Activated CD4-positive, alpha-beta T cell treated with anti-CD3 and anti-CD28 coated beads, Interleukin-2, amount 50 U/mL, for 48 hours (primary cell): ENCODE results near the gene PCYOX1L.

ENCODE experiments used
- DNase-seq, 2 experiments: peaks; one replicate each; pipeline ENCODE4 v3.0.0-alpha.2; 2020

The PCYOX1L gene

DNA sequence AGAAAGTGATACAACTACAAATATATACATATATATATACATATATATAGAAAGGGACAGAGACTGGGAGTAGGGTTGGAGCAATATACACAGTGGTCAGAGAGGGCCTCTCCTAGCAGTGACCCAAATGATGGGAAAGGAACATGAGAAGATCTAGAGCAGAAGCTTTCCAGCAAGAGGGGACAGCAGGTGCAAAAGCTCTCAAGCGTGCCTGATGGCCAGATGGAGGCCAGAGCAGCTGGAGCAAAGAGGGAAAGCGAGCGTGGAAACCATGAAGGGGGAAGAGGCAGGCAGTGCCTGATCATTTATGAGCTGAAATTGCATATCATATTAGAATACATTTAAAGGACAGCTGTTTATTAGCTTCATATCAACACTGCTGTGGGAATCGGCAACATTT, 20.1 kb upstream of the PCYOX1L start:
- DNase-seq = no peak

DNA sequence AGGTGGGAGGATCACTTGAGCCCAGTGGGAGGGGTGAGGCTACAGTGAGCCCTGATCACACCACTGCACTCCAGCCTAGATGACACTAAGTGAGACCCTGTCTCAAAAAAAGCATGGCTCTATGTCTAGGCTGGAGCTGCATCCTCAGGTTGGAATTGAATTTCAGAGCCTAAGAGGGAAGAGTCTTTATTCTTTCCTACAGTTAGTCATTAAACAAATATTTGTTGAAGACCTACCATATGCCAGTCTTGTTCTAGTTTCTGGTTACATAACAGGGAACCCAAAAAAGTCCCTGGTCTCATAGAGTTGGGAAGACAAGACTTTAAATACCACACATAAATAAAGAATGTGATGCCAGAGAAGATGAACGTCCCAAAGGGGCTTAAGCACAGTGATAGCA, 19.5 kb upstream of the PCYOX1L start:
- no peak for DNase-seq

DNA sequence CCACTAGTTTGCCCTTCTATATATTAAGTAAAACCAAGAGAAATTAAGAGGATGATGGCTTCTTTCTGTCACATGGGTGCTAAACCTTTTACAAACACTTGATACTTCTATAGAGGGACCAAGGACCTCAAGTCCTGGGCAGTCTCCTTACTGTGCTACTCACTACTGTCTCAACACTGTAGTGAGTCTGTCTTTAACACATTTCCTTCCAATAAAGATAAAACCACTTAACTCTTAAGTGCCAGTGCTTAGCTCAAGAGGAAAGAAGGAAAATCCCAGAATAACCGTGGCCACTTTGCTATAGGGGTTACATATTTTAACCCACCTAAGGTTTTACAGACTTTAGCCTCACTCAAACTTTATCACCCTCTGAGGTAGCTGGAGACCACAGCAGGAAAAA, 16.9 kb upstream of the PCYOX1L start:
- no peak for DNase-seq

DNA sequence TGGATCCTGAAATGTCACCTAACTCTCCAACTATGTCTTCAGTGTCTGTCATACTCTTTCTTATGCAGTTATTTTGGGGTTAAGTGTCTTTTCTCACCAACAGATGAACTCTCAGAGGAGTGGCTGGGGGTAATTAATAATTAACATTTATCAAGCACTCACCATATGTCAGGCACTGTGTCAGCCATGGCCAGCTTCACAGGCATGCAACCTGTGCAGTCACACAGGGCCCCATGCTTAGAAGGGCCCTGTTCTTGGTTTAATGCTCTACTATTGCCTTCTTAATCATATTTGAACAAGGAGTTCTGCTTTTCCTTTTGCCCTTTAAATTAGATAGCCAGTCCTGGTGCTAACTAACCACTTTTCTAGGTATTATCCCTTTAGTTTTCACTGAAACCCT, 16.0 kb upstream of the PCYOX1L start:
- no peak for DNase-seq

DNA sequence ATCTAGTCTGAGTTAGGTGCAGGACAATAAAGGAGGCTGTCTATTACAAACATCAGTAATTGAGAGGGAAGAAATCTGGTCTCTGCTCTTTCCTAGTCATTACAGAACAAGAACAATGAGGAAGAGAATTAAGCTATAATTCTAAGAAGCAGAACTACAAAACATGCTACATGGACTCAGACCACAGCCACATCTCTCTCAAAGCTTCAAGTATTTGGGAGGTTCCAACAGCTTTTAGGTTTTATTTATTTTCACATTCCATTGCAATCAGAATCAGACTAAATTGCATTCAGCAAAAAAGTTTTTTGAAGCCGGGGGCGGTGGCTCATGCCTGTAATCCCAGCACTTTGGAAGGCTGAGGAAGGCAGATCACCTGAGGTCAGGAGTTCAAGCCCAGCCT, 13.7 kb upstream of the PCYOX1L start:
- DNase-seq = no peak

DNA sequence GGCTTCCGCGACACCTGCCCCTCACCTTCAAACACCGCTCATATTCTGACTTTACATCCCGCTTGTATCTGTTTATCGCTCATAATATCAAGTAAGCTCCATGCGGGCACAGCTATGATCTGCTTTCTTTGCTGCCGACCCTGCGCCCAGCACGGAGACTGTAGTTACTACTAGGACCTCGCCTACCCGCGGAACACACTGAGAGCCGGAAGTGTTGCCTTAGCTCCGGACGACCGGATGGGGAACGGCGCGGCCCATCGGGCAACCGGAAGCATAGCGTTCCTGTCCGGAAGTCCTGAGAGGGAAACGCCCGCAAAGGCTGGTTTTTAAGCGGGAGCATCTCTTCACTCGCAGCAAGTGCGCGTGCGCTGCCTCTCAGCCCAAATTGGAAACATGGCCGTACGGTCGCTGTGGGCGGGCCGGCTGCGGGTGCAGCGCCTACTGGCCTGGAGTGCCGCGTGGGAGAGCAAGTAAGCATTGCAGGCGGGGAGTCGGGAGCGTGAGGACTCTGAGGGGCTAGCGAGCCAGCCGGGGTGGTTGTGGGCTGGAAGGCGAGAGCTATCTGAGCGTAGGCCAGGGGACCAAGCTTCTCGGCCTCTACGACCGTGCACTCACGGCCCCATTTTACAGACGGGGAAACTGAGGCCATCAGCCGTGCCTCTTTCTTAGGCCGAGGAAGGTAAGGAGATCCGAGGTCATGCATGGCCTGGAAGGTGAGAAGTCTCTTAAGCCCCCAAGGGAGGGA, 12.5 kb upstream of the PCYOX1L start, which contains the start of gene GRPEL2:
GRPEL2 (plus strand) TSS at position 353 of the 745 bp plus-strand sequence; CDS start at position 394, 41 bp downstream.
- peak; percentile 95 to 96 for DNase-seq

DNA sequence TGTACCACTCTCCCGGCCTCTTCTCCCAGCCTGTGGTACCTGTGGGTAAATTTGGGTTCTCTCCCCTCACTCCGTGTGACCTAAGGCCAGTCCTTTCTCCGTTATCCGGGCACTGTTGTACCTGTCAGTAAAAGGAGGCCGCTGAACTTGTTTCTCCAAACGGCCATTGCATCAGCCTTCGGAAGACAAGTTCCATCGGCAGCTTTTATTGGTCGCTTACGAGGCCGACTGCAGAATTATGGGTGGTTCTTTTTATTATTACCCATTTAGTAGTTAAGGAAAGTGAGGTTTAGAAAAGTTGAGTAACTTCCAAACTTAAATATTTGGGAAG, 12.0 kb upstream of the PCYOX1L start:
- DNase-seq = peak in 1 of 2 experiments; percentile 29

DNA sequence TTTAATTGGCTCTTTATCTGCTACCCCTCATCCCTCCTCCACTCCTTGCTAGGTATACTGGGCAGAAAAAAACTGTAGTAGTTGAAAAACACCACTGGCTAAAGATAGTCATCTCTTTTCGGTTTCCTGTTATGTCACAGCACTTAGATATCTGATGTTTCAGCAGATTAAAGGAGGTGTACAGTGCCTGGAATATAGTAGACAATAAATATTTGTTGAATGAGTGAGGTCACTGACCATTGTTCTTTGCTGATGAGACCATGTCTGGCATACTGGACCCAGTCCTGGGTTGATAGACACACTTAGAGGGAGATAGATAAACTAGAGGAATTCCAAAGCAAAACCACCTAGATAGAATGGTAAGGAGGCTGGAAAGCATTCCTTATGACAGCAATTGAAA, 9.3 kb upstream of the PCYOX1L start:
- DNase-seq = no peak

DNA sequence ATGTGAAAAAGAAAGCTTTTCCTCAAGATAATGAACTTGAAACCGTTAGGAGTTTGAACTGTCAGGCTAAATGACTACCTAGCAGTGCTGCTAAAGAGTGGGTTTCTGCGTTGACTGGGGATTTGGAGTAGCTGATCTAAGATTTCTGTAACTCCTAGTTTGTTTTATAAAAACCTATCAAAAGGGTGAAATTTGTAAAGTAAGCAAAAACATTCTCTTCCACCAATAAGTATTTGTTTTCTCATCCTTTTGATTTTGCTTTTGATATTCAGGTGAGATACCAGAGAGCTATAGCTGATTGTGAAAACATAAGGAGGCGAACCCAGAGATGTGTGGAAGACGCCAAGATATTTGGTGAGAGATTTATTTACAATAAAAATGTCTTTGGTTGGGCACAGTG, 8.5 kb upstream of the PCYOX1L start:
- no peak for DNase-seq

DNA sequence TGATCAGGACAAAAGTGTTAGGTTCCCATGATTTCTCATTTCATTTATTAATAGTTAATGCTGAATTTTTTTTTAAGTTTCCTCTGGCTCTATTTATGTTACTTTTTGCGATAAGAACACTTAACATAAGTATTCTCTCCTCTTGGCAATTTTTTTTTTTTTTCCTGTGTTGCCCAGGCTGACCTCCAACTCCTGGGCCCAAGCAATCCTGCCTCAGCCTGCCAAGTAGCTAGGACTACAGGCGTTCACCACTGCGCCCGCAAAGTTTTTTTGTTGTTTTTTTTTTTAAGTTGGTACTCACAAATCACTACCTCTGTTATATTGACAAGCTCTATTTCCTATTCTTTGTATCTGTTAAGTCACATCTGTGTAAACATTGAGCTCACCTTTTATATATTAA, 5.7 kb upstream of the PCYOX1L start:
- DNase-seq = no peak

DNA sequence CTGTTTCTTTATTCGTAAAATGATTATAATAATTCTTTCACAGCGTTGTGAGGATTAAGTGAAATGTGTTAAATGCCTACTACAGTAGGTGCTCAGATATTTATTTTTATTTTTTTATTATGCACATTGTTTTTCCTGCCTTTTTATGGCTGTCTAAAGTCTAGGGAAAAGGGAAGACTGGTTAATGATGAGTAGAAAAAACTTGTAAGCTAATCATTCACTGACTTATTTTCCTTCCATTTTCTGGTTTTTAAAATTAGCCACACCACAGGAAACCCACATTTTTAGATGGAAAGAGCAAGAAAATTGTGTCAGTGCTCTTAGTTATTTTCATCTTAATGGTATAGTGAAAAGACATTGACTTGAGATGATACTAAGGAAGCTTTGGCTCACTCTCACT, 3.9 kb upstream of the PCYOX1L start:
- no peak for DNase-seq

DNA sequence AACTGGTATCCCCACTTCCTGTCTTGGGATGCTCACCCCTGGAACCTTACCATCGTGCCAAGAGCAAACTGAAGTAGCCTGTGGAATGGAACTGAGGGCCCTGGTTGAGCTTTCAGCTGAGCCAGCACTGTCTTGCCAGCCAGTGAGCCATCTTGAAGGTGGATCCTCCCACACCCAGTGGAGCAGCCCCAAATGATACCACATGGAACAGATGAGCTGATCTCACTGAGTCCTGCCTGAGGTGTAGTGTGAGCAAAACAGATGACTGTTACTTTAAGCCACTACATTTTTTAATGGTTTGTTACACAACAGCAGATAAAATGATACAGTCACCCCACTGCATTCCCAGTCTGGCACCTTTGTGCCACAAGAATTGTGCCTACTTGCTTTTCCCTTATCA, 2.2 kb upstream of the PCYOX1L start:
- DNase-seq = peak; percentile 28 to 43

DNA sequence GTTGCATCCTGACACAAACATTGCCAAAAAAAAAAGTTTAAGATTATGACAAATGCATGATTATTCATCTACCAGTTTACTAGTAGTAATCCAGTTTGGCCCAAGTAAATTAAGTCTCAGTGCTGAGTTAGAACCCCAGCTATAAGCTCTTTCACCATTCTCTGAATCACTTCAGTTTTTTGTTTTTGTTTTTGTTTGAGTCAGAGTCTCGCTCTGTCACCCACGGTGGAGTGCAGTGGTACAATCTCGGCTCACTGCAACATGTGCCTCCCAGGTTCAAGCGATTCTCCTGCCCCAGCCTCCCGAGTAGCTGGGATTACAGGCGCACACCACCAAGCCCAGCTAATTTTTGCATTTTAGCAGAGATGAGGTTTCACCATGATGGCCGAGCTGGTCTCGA, 1.5 kb upstream of the PCYOX1L start:
- DNase-seq = peak; percentile 24 to 40

DNA sequence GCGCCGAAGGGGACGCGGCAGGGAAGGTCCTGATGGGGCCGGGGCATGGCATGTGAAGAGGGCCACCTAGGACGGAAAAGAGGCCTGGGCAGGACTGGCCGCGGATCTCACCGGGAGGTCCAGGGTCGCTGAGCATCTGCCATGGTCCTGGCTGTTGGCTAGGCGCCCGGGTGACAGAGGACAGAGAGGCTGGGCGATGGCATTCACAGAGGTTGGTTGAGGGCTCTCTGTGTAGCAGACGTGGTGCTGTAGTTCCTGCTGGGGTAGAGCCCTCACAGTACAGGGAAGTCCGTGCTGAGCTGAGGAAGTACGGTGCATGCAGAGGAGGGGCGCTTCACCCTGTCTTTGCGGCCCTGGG, 427 bp downstream of the PCYOX1L start:
- peak; percentile 29 to 34 for DNase-seq

DNA sequence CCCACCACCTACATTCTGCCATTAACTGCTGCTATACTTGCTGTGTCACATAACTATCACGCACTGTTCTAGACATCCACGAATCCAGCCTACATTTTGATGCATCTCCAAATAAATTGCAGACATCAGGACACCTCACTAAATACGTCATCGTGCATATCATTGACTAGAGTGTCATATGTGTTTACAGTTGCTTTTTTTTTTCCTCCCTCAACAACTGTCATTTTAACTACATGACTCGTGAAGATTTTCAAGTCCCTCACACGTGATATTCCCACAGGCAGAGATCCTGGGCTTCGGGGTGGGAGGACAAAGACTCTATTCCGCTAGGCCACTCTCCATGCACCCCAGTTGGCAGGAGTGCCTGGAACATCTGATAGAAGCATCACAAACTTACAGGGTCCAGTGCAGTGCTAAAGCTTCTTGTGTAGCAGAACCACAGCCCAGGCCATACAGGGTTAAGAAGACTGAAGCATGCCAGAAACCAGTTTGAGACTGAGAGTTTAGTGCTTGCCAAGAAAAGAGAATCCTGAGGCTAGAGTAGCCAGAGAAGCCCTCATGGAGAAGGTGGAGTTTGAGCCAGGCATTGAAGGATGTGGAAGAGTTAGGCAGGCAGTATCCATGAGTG, 1.1 kb downstream of the PCYOX1L start:
- DNase-seq = no peak

DNA sequence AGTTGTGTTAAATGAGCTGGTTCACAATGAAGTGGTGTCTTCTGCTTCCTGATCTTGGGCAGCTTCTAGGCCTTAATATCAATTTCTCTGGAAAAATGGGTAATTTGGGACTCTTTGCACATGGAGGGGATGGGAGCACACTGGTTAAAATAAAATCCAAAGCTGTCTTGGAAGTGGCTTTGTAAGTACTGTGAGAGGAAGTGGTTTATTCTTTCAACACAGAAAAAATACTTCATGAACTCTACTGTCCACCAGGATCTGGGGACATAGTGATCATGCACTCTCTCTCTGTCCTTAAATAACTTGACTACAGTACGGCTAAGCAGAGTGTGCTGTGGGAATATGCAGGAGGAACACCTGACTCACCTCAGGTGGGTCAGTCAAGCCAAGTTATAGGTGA, 2.4 kb downstream of the PCYOX1L start:
- DNase-seq = no peak

DNA sequence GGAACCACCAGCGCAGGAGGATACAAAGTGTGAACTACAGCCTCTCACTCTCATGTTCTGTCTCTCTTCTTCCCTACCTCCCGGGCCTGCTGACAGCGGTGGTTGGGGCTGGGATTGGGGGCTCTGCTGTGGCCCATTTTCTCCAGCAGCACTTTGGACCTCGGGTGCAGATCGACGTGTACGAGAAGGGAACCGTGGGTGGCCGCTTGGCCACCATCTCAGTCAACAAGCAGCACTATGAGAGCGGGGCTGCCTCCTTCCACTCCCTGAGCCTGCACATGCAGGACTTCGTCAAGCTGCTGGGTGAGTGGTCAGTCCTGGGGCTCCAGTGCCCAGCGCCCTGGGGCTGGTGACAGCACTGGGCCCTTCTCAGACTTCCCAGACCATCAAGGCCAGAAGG, 4.7 kb downstream of the PCYOX1L start:
- DNase-seq = no peak

DNA sequence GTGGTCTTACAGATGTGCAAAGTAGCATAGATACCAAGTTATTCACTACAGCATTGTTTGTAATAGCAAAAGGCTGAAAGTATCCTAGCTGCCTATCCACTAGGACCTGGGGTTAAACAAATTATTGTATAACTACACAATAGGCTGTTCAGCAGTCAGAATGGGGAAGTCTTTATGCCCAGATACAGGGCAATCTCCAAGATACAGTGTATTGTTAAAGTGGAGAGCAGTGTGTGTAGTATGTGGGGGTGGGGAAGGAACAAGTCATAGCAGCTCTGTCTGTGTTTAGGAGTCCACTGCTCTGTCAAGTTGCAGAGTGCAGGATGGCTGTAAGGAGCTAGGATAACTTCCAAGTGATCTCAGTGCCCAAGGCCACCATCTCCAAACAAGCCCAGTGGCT, 5.5 kb downstream of the PCYOX1L start:
- DNase-seq = no peak

DNA sequence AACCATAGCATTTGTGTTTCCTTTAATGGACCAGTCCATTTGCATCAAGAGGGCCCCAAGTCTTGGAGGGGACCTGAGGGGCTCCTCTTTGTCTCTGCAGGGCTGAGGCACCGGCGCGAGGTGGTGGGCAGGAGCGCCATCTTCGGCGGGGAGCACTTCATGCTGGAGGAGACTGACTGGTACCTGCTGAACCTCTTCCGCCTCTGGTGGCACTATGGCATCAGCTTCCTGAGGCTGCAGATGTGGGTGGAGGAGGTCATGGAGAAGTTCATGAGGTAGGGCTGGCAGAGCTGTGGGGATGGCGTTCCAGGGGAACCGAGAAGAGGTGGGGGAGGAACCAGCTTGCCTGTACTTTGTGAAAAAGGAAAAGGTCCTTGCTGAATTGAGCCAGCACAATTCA, 6.1 kb downstream of the PCYOX1L start:
- DNase-seq = no peak

DNA sequence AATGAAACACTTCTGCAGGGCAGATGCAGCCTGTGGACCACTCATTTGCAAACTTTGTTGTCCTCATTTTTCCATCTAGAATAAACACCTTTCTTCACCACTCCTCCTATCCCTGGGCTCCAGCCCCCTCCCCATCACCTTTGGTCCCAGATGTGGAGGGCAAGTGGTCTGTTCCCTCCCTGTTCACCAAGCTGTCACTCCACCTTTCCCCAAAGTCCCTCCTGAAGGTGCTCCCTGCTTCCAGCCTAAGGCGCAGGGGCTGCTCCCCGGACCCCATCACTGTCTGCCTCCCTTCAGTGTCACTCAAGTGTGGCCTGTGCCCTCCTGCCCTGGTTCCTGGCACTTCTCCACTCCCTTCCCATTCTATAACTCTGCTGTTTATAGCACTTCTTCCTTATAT, 6.9 kb downstream of the PCYOX1L start:
- DNase-seq = no peak

DNA sequence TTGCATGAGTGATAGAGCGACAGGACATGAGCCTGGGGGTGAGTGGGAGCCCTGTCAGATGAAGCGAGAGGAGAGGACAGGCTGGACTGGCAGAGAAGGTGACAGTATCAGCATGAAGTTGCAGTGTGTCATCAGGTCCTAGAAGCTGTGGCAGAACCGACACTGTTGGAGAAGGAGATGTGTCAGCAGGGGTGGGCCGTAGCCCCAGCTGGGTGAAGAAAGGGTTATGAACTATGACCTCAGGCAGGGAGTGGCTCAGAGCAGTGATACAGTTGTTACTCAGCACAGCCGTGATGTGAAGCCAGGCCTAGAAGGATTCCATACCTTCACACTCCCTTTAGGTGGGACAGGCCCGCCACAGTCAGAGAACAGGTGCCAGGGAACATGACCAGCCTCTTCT, 7.6 kb downstream of the PCYOX1L start:
- no peak for DNase-seq

DNA sequence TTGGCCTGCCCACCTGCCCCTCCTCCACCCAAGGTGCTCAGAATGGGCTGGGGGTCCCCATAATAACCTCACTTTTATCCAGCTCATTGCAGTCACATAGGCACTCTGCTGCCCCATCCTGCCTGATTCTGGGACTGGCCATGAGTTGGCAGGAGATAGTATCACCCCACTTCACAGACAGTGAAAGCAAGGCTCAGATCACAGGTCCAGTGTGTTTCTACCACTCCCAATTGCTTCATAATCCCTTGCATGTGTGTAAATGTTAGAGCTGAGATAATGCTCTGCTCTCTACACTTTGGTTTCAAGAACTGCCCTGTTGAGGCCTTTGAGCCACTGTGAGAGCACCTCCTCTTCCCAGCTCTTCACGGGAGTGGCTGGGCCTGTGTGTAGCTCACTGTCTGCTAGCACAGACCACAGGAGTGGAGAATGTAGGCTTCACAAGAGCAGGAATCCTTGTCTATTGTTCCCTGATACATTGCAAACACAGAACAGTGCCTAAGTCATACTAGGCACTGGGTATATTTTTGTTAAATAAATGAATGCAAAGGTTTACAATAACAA, 8.4 kb downstream of the PCYOX1L start:
- no peak for DNase-seq

DNA sequence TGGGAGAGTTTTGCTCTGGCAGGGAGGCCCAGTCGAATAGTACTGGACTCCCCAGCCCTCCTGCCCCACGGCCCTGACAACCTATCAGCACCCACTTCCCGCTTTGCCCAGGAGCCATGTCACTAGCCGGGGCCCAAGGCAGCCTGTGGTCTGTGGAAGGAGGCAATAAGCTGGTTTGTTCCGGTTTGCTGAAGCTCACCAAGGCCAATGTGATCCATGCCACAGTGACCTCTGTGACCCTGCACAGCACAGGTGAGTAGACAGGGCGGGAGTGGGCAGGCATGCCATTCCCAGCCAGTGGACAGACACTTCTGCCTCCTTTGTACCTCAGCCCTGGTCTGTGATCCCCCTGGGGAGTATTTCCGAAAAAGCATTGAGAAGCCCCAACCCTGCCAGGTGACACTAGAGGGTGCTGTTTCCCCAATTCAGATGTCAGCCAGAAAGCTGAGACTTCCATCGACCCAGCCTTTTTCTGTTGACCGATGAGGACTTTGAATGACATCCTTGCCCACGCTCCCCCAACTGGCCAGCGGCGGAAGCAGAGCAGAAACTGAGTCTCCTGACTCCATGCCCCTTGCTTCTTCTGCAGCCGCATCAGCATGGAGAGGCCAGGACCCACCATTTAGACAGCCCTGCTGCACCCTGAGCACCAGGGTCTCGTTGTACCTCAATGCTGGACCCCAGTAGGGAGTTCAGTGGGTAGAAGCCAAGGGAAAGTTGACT, 9.6 kb downstream of the PCYOX1L start:
- DNase-seq = peak; percentile 59 to 68
